Measurements from ENCODE around the gene PLCL1.
"Not testable (repeated sequence)": the region's sequence is repeated elsewhere in the genome, so short reads cannot be mapped to it uniquely, and the experiment has no call there.

Gene PLCL1

GRCh38 chr2:198136142-198136541, 331.7 kb downstream of the PLCL1 start:
- DNase-seq = no peak

DNA sequence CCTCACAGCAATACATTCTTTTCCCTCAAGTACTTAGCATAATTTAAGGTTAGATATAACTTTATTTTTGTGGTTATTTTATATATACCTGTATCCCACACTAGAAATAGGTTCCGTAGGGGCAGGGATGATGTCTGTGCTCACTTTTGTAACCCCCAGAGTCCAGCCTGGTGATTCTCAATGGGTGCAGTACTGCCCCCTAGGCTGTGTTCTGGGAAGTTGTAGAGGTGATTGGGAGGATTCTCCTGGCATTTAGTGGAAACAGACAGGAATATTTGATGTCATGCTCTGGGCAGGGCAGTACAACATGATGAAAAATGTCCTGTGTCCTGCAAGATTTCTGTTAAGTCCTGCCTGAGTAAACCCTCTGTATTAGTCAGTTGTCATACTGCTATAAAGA, 333.3 kb downstream of the PLCL1 start:
- DNase-seq = no peak

DNA sequence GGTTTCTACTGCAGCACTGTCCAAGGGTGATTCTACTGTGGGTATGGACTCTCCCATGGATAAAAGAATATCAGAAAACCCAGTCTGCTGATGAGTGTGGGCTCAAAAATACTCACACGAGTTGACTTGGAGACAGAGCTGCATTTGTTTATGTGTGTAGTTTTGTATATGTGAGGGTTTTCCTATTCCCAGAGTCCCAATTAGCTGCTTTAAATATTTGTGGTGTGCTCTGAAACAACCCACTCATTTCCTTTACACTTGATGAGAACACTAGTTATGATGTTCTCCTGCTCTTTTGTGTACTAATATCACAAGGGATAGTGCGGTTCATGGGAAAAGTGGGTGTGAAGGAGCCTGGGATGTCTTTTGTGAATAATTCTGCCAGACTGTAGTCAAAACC, 337.3 kb downstream of the PLCL1 start:
- no peak for DNase-seq

GRCh38 chr2:198143156-198143555, 338.8 kb downstream of the PLCL1 start:
- no peak for DNase-seq

- DNase-seq = no peak
Observed at GRCh38 chr2:198143793-198144192, 339.4 kb downstream of the PLCL1 start.

- DNase-seq = peak; percentile 54
Observed at GRCh38 chr2:198144660-198145059, 340.3 kb downstream of the PLCL1 start.

- DNase-seq = no peak
Observed at GRCh38 chr2:198146346-198146940, 342.1 kb downstream of the PLCL1 start.

DNA sequence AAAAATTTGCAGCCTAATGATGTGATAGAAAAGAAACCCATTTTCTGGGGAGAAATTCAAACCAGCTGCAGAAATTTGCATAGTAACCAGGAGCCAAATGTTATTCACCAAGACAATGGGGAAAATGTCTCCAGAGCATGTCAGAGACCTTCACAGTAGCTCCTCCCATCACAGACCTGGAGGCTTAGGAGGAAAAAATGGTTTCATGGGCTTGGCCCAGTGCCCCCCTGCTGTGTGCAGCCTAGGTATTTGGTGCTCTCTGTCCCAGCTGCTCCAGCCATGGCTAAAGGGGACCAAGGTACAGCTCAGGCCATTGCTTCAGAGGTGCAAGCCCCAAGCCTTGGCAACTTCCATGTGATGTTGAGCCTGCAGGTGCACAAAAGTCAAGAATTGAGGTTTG, 352.9 kb downstream of the PLCL1 start:
- DNase-seq = no peak

- DNase-seq = no peak
Observed at GRCh38 chr2:198161151-198161550, 356.8 kb downstream of the PLCL1 start.

- no peak for DNase-seq
Observed at GRCh38 chr2:198162276-198162675, 357.9 kb downstream of the PLCL1 start.

GRCh38 chr2:198164843-198165242, 360.4 kb downstream of the PLCL1 start:
- no peak for DNase-seq

DNA sequence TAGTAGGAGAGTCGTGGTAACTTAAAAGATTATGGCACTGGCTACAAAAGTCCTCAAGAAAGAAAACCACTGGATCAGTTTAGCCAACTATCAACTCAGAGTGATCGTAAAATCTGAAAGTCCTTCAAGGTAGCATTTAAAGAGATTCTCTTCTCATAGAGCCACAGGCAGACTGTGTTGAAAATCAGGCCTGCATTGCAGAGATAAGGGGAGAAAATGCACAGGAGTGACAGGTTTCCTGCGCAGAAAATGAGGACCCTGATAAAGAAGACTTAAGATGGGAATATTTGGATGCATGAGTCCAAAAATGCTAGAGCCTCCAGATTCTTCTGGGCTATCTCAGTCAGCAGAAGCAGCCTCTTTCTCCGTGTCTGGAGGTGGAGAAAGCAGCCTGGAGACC, 360.9 kb downstream of the PLCL1 start:
- DNase-seq = no peak

GRCh38 chr2:198167346-198167745, 363.0 kb downstream of the PLCL1 start:
- DNase-seq = no peak

DNA sequence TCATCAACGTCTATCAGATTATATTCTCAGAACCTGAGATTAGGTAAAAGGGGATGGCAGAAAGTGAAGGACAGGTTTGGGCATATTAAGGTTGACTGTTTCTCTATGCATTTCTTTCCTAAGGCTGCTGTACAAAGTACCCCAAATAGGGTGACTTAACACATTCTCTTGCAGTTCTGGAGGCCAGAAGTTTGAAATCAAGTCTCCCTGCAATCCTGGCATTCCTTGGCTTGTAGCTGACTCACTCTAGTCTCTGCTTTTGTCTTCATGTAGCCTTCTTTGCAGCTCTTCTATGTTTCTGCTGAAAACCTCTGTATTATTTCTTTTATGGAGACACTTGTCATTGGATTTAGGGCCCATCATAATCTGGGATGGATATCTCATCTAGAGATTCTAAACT, 364.3 kb downstream of the PLCL1 start:
- DNase-seq = no peak

DNA sequence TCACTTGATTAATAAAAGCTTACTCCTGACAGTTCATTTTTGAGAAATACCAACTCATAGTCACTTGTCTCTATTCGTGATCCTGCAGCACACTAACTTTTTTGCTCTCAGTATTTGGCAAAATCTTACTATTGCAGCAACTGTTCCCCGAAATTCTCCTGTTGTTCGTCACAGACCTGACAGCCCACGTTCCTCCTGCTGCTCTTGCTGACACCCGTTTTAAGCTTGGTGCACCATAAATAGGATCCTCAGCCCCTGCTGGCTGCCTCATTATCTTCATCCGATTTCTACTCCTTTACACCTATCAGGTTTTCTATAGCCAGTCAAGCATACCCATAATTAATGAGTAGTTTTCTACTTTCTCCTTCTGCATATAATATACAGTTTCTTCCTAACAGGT, 368.8 kb downstream of the PLCL1 start:
- DNase-seq = no peak

DNA sequence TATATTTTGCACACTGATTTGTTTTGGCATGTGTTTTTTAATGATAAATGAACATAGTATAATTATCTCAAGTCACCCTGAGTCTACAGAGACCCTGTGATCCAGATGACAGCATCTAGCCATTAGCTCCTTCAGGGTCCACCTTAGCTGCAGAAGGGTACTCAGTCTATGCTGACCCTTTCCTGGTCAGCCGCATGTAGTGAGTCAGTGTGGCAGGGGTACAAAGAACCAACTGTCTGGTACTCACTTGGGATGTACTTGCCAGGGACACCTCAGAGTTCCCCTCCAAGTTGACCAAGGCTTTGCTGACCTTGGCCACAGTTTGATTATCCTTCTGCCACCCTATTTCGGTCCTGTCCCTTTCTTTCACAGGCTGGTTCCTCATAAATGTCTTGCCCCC, 369.5 kb downstream of the PLCL1 start:
- no peak for DNase-seq

GRCh38 chr2:198175271-198175670, 370.9 kb downstream of the PLCL1 start:
- DNase-seq = no peak

- DNase-seq = no peak
Observed at GRCh38 chr2:198177040-198177439, 372.6 kb downstream of the PLCL1 start.

DNA sequence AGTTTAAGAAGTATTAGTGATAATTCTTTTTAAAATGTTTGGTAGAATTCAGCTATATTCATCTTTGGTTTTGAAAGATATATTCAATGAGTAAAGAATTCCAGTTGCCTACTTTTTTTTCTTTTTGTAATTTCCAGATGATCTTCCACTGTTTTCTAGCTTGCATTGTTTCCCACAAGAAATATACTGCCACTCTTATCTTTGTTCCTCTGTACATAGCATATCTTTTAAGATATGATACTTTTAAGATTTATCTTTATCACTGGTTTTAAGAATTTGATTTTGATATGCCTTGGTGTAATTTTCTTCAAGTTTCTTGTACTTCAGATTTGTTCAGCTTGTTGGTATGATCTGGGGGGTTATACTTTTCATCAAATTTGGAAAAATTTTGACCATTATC, 374.4 kb downstream of the PLCL1 start:
- DNase-seq = no peak

DNA sequence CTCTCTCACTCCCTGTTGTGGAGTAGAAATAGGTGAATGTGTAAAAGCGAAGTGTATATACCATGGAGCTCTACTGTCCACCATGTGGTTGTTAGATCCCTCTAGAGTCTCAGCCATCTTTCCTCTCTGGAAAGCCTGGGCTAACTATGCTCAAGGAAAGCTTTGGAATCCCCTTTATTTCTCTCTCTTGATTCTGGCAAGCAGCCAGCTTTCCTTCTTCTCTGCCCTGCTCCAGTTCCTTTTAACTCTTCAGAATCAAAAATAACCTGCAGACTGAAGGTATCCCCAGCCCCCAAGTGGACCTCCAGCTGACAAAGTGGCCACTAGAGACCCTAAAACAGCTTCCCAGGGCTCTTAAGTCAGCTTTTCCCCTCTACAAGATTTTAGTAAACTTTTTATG, 381.9 kb downstream of the PLCL1 start:
- no peak for DNase-seq

GRCh38 chr2:198187841-198188240, 383.4 kb downstream of the PLCL1 start:
- no peak for DNase-seq

DNA sequence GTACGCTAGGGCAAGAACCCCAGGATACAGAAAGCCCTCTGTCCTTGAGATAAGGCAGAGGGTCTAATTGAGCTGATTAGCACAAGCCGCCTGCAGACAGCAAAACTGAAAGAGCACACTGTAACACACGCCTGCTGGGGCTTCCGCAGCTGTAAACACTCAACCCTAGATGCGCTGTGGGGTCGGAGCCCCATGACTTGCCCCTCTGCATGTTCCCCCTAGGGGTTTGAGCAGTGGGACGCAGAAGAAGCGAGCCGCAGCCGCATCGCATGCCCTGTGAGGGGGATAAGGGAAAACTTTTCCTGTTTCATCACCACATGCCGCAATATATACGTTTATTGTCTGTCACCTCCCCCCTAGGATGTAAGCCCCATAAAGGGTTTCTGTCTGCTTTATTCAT, 384.6 kb downstream of the PLCL1 start:
- DNase-seq = no peak

DNA sequence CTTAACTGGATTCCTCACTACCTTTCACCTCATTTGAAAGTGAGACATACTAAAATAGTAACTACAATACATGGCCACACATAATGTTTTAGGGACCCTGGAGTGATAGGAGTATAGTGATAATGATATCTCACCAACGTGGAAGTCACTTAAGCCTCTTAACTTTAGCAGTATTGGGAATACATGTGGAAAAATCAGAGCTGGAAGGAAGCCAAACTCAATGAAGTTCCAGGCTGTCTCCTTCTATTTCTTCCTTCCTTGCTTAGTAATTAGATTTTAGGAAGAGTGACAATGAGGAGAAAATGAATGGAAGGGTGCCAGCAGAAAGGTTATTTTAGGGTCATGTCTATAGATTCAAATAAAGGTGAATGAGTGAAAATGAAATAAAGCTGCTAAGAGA, 387.3 kb downstream of the PLCL1 start:
- no peak for DNase-seq

GRCh38 chr2:198196556-198196955, 392.2 kb downstream of the PLCL1 start:
- not testable (repeated sequence) for DNase-seq
